ENCODE measurements around the gene IRF8. TPM values are rescaled to one million over a fixed set of nuclear protein-coding genes. Genes with fewer than 3 reads are reported as not detected.

Gene IRF8
- total and polyA plus RNA-seq, 10 donors, result 103 to 329 (median 252) TPM

DNA sequence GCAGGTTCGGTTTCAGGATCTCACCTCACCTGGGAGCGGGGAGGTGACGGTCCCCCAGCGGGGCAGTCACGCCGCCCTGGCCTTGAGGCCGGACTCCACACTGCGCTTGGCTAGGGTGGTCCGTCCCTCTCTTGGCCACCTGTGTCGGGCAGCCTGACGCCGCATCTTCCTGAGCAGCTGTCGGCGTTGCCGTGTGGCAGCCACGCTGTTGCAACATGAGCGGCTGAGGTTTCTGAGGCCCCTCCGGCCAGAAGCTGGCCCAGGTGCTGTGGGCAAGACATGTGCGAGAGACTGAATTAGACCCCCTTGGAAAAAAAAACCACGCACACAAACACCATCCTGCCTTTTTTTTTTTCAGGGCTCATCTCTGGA, 49.2 kb downstream of the IRF8 start:
- Histone ChIP-seq H3K36me3 (no peaks in the 10 kb centered on the region), H3K27me3 (replicated peaks in 1 of 7) (peaks cover 0 to 18% (median 0%) of the 10 kb centered on the region in 7 donors), H3K9me3 (no peaks in the 10 kb centered on the region), H3K4me3 (peak overlapping the region in 7 of 8 donors; percentile 14 to 59 (median 22)), H3K4me1 (peaks cover 7 to 76% (median 39%) of the 10 kb centered on the region in 6 donors), H3K27ac (peak overlapping the region; percentile 15 to 90 (median 73))
- 36 to 73% (median 40%) methylated on average over 19 to 20 of the region's 20 CpGs for WGBS, 5 donors
- intact Hi-C loops (cut with DNase I; ENCODE audit: low total_unique reads), result no loop called here
- DNase-seq, result no peak
- TF ChIP-seq, protein P1, sequence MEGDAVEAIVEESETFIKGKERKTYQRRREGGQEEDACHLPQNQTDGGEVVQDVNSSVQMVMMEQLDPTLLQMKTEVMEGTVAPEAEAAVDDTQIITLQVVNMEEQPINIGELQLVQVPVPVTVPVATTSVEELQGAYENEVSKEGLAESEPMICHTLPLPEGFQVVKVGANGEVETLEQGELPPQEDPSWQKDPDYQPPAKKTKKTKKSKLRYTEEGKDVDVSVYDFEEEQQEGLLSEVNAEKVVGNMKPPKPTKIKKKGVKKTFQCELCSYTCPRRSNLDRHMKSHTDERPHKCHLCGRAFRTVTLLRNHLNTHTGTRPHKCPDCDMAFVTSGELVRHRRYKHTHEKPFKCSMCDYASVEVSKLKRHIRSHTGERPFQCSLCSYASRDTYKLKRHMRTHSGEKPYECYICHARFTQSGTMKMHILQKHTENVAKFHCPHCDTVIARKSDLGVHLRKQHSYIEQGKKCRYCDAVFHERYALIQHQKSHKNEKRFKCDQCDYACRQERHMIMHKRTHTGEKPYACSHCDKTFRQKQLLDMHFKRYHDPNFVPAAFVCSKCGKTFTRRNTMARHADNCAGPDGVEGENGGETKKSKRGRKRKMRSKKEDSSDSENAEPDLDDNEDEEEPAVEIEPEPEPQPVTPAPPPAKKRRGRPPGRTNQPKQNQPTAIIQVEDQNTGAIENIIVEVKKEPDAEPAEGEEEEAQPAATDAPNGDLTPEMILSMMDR (IDR thresholded peaks at IDR 0.05 in 8 of 11, conservative IDR thresholded peaks at IDR 0.05 in 3 of 11), result no peak
- TF ChIP-seq POLR2AphosphoS5 (IDR thresholded peaks at IDR 0.05), result no peak
- TF ChIP-seq POLR2A (IDR thresholded peaks at IDR 0.05), result no peak

DNA sequence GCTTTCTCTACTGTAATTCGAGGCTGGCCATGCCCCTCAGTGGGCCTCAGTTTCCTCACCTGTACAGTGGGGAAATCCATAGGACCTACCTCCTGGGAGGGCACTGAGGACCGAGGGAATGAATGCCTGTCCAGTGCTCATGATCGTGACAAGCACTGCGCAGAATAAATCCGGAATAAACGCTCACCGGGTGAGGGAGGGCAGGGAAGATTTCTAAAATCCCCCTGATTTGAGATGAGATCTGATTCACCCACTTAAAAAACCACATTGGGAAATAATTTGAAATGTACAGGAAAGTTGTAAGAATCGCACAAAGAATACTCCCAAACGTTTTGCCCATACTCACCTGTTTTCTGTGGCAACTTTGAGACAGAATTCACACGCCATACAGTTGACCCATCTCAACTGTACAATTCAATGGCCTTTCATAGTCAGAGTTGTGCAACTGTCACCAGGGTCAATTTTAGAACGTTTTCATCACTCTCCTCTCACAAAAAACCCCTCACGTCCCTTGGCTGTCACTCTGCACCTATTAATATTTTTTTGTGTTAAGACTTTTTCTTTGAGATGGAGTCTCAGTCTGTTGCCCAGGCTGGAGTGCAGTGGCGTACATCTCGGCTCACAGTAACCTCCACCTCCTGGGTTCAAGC, 49.8 kb downstream of the IRF8 start:
- no peak for DNase-seq
- H3K27ac ChIP-seq, result peak overlapping the region in 4 of 8 donors; percentile 69 to 90 (median 84)
- peaks cover 7 to 71% (median 39%) of the 10 kb centered on the region in 6 donors for H3K4me1 ChIP-seq
- intact Hi-C loops (cut with DNase I; ENCODE audit: low total_unique reads), result no loop called here
- 65 to 81% (median 72%) methylated on average over 14 of the region's 14 CpGs for WGBS, 5 donors
- no peaks in the 10 kb centered on the region for H3K36me3 ChIP-seq
- H3K9me3 ChIP-seq, result no peaks in the 10 kb centered on the region
- peaks cover 0 to 18% (median 0%) of the 10 kb centered on the region in 7 donors for H3K27me3 ChIP-seq (replicated peaks in 1 of 7)
- TF ChIP-seq, protein P1 (IDR thresholded peaks at IDR 0.05 in 8 of 11, conservative IDR thresholded peaks at IDR 0.05 in 3 of 11), result no peak
- TF ChIP-seq POLR2AphosphoS5 (IDR thresholded peaks at IDR 0.05), result no peak
- TF ChIP-seq POLR2A (IDR thresholded peaks at IDR 0.05), result no peak
- no peak overlapping the region for H3K4me3 ChIP-seq

DNA sequence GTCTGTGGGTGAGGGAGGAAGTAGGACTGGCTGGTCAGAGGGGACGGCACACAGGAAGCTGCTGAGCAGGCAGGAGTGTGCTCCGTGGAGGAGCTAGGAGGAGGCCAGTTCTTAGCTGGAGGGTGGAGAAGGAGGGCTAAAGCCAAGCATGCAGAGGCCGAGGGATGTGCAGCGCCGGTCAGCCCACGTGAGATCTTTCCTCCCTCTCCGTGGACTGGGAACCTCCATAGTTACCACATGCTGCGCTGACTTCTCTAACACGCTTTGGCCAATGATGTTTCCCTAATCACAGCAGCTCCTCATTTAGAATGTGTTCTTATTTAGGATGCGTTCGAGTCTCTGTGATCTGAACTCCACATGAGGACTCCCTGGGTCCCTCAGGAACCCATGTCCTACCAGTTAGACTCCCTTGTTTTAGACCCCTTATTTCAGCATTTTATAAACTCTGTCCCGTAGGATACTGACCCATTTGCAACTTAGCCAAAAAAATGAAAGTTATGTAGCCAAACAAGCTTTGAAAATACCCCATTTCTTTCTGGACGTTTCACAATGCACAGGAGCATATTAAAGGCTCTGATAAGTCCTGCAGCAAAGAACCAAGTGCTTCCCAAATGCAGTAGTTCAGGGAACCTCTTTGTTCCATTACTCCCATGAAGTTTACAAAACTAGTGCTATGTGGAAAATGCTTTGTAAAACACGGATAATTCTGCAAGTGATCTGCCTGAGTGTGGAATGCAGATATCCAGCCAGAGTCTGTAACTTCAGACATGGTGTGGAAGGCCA, 51.4 kb downstream of the IRF8 start:
- Histone ChIP-seq H3K4me1 (peaks cover 7 to 66% (median 43%) of the 10 kb centered on the region in 6 donors), H3K27ac (peak overlapping the region in 1 of 8 donors; percentile 90), H3K27me3 (replicated peaks in 1 of 7) (peaks cover 0 to 18% (median 0%) of the 10 kb centered on the region in 7 donors), H3K9me3 (no peaks in the 10 kb centered on the region), H3K36me3 (no peaks in the 10 kb centered on the region), H3K4me3 (no peak overlapping the region)
- TF ChIP-seq, protein P1 (IDR thresholded peaks at IDR 0.05 in 8 of 11, conservative IDR thresholded peaks at IDR 0.05 in 3 of 11), result no peak
- TF ChIP-seq POLR2A (IDR thresholded peaks at IDR 0.05) (no peak), POLR2AphosphoS5 (IDR thresholded peaks at IDR 0.05) (no peak)
- 53 to 66% (median 59%) methylated on average over 14 of the region's 14 CpGs for WGBS, 5 donors
- intact Hi-C loops (cut with DNase I; ENCODE audit: low total_unique reads), result no loop called here
- DNase-seq, result no peak

DNA sequence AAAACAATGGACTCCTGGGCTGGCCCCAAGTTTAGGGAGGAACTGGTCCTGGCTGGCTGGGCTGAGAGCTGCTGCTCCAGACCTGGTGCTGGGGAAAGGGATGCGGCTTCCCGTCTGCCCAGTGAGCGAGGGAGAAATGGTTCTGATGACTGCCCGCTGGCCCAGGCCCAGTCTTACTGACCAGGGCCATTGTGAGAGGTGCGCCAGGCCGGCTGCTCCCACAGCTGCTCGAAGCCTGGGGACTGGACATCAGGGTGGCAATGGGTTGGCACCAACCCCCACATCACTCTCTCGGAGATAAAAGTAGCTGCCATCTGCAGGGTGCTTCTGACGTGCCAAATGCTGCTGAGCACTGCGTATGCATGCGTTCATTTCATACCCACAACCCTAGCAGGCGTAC, 53.2 kb downstream of the IRF8 start:
- WGBS, 5 donors, result 86 to 94% (median 92%) methylated on average over 4 to 12 of the region's 12 CpGs
- H3K27me3 ChIP-seq (replicated peaks in 1 of 7), result peaks cover 0 to 12% (median 0%) of the 10 kb centered on the region in 7 donors
- intact Hi-C loops (cut with DNase I; ENCODE audit: low total_unique reads), result no loop called here
- DNase-seq, result no peak
- H3K27ac ChIP-seq, result no peak overlapping the region
- no peaks in the 10 kb centered on the region for H3K9me3 ChIP-seq
- H3K4me3 ChIP-seq, result no peak overlapping the region
- no peak for TF ChIP-seq POLR2AphosphoS5 (IDR thresholded peaks at IDR 0.05)
- TF ChIP-seq, protein P1 (IDR thresholded peaks at IDR 0.05 in 8 of 11, conservative IDR thresholded peaks at IDR 0.05 in 3 of 11), result no peak
- no peak for TF ChIP-seq POLR2A (IDR thresholded peaks at IDR 0.05)
- peaks cover 5 to 66% (median 37%) of the 10 kb centered on the region in 6 donors for H3K4me1 ChIP-seq
- no peaks in the 10 kb centered on the region for H3K36me3 ChIP-seq
